Activated T-cell treated with anti-CD3 and anti-CD28 coated beads, Interleukin-2, amount 50 U/mL, for 4 hours (primary cell): ENCODE results near the gene CCDC33. TPM values are rescaled to one million over a fixed set of nuclear protein-coding genes. Genes with fewer than 3 reads are reported as not detected.

Experiments
- ATAC-seq, 2 donors: fragments of 200-7000 bp; cut with Tn5 transposase; one replicate each; pipeline ENCODE4 v1.10.0; 2021
- DNase-seq: peaks from one replicate; pipeline ENCODE4 v3.0.0-alpha.2; 2020
- H3K27me3 Mint-ChIP-seq: one replicate; pipeline ENCODE4 v1.8.0; 2021; ENCODE audit warnings: low read depth, mixed read lengths
- H3K36me3 Mint-ChIP-seq: one replicate; pipeline ENCODE4 v1.8.0; 2022; ENCODE audit warnings: mixed read lengths; ENCODE audit not compliant: insufficient read depth
- H3K4me1 Mint-ChIP-seq: one replicate; pipeline ENCODE4 v1.8.0; 2021; ENCODE audit warnings: low read depth, mixed read lengths
- H3K4me3 Mint-ChIP-seq: one replicate; pipeline ENCODE4 v1.8.0; 2021; ENCODE audit warnings: mild to moderate bottlenecking, moderate library complexity, mixed read lengths
- H3K9me3 Mint-ChIP-seq: one replicate; pipeline ENCODE4 v1.8.0; 2021; ENCODE audit warnings: mixed read lengths
- total RNA-seq, 3 donors: library from RNA; stranded (reverse); gene quantifications; one replicate each; pipeline ENCODE4 v1.2.1, GENCODE V29; 2021

Gene CCDC33
- total RNA-seq, 3 donors from 2014 or later, result not detected

GRCh38 chr15:74383286-74383685, 147.2 kb downstream of the CCDC33 start:
- H3K27me3 Mint-ChIP-seq, result no peaks in the 10 kb centered on the region
- H3K4me3 Mint-ChIP-seq, result no peak overlapping the region
- DNase-seq (no peak), ATAC-seq (no peak)
- H3K9me3 Mint-ChIP-seq, result no peaks in the 10 kb centered on the region
- H3K4me1 Mint-ChIP-seq, result peaks cover 72% of the 10 kb centered on the region
- H3K36me3 Mint-ChIP-seq, result no peaks in the 10 kb centered on the region

GRCh38 chr15:74383695-74384565, 147.8 kb downstream of the CCDC33 start:
- Mint-ChIP-seq H3K4me1 (peaks cover 66% of the 10 kb centered on the region), H3K9me3 (no peaks in the 10 kb centered on the region), H3K4me3 (peak overlapping the region; percentile 54), H3K36me3 (no peaks in the 10 kb centered on the region), H3K27me3 (no peaks in the 10 kb centered on the region)
- peak; percentile 65 for DNase-seq
- peak; percentile 57 to 69 for ATAC-seq

- peak overlapping the region; percentile 54 for H3K4me3 Mint-ChIP-seq
These were observed 148.4 kb downstream of the CCDC33 start for GRCh38 chr15:74384566-74384880.

GRCh38 chr15:74384881-74385643, 148.9 kb downstream of the CCDC33 start:
- H3K4me3 Mint-ChIP-seq, result peak overlapping the region; percentile 54
- DNase-seq, result peak; percentile 46
- H3K27me3 Mint-ChIP-seq, result no peaks in the 10 kb centered on the region
- no peaks in the 10 kb centered on the region for H3K36me3 Mint-ChIP-seq
- ATAC-seq, result peak; percentile 62 to 74
- peaks cover 60% of the 10 kb centered on the region for H3K4me1 Mint-ChIP-seq
- H3K9me3 Mint-ChIP-seq, result no peaks in the 10 kb centered on the region

More at GRCh38 chr15:74384566-74384880, 148.4 kb downstream of the CCDC33 start:
- Mint-ChIP-seq H3K36me3 (no peaks in the 10 kb centered on the region), H3K4me1 (peaks cover 60% of the 10 kb centered on the region), H3K27me3 (no peaks in the 10 kb centered on the region), H3K9me3 (no peaks in the 10 kb centered on the region)
- ATAC-seq (no peak), DNase-seq (no peak)

- Mint-ChIP-seq H3K9me3 (no peaks in the 10 kb centered on the region), H3K36me3 (no peaks in the 10 kb centered on the region), H3K4me3 (no peak overlapping the region), H3K27me3 (no peaks in the 10 kb centered on the region), H3K4me1 (peaks cover 61% of the 10 kb centered on the region)
- ATAC-seq, result no peak
- no peak for DNase-seq
These were observed 149.6 kb downstream of the CCDC33 start for GRCh38 chr15:74385733-74386132.

Other genes with a start within 250 kb of the CCDC33 start
- gene STOML1, start 244.0 kb upstream of the CCDC33 start, total RNA-seq, result 10 to 100 TPM; 14.6 to 17.9 (median 16.4) TPM
- 10 to 100 TPM; 34.9 to 39.1 (median 34.9) TPM for gene PML, start 241.6 kb upstream of the CCDC33 start, total RNA-seq
- gene GOLGA6A, start 153.8 kb upstream of the CCDC33 start, total RNA-seq, result not detected
- not detected for gene ISLR2, start 105.7 kb upstream of the CCDC33 start, total RNA-seq
- gene ISLR, start 62.6 kb upstream of the CCDC33 start, total RNA-seq, result under 1 TPM in 1 of 3 donors, not detected in 2; 0.26 TPM
- gene STRA6, start 33.5 kb upstream of the CCDC33 start, total RNA-seq, result not detected
- under 1 TPM; 0.33 to 0.41 (median 0.40) TPM for gene CYP11A1, start 131.3 kb downstream of the CCDC33 start, total RNA-seq
- 100 to 1,000 TPM; 187 to 215 (median 195) TPM for gene SEMA7A, start 197.6 kb downstream of the CCDC33 start, total RNA-seq
- 10 to 100 TPM; 53.4 to 60.1 (median 59.2) TPM for gene UBL7, start 224.8 kb downstream of the CCDC33 start, total RNA-seq